ENCODE measurements around the gene PHYH. TPM values are rescaled to one million over a fixed set of nuclear protein-coding genes. Genes with fewer than 3 reads are reported as not detected.
"Not testable (repeated sequence)": the region's sequence is repeated elsewhere in the genome, so short reads cannot be mapped to it uniquely, and the experiment has no call there.

PHYH gene
- total and polyA plus RNA-seq, 2 donors (not counting 1 experiment from before 2014, with no cell fraction given), result 21.8 to 31.5 TPM

DNA sequence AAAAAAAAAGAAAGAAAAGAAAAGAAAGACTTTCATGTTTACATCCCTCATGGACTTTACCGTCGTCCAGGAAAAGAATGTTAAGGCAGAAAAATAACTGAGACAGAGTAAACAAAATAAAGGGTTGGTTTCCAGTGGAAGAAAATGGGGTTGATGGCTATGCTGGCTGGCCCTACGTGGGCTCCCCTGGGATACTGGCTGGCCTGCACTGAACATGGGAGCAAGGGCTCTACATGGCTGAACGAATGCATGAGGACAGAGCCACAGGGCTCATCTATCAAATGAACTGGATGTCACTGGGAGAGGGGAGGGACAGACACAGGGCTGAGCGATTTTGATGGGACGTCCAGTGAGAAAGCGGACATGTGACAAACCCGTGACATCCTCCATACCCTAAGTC, 63.2 kb downstream of the PHYH start:
- Histone ChIP-seq H4K20me1 (ENCODE audit: control insufficient read depth, extremely low read depth, insufficient read depth, low read length) (no peaks in the 10 kb centered on the region), H3K27ac (ENCODE audit: insufficient read depth, low read length) (no peak overlapping the region)
- TF ChIP-seq, protein P1, sequence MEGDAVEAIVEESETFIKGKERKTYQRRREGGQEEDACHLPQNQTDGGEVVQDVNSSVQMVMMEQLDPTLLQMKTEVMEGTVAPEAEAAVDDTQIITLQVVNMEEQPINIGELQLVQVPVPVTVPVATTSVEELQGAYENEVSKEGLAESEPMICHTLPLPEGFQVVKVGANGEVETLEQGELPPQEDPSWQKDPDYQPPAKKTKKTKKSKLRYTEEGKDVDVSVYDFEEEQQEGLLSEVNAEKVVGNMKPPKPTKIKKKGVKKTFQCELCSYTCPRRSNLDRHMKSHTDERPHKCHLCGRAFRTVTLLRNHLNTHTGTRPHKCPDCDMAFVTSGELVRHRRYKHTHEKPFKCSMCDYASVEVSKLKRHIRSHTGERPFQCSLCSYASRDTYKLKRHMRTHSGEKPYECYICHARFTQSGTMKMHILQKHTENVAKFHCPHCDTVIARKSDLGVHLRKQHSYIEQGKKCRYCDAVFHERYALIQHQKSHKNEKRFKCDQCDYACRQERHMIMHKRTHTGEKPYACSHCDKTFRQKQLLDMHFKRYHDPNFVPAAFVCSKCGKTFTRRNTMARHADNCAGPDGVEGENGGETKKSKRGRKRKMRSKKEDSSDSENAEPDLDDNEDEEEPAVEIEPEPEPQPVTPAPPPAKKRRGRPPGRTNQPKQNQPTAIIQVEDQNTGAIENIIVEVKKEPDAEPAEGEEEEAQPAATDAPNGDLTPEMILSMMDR (conservative IDR thresholded peaks at IDR 0.05 in 1 of 2, IDR thresholded peaks at IDR 0.05 in 1 of 2; ENCODE audit: low read depth in 1 of 2, low read length in 2 of 2), result no peak
- TF ChIP-seq EZH2 (IDR thresholded peaks at IDR 0.05; ENCODE audit: low read length, missing control alignments), result no peak

DNA sequence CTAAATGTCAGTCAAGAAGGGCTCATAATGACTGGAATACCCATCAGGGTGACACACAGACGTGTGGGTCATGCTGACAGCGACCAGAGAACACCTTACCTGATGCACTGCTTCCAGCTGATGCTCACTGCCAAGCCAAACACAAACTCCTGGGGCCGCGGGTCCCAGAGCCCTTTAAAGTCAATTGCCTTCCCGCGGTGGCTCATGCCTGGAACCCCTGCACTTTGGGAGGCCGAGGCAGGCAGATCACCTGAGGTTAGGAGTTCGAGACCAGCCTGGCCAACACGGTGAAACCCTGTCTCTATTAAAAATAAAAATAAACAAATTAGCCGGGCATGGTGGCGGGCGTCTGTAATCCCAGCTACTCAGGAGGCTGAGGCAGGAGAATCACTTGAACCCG, 65.1 kb downstream of the PHYH start:
- H3K9me3 ChIP-seq (ENCODE audit: control insufficient read depth, insufficient read depth, low read depth, low read length); H4K20me1 ChIP-seq (ENCODE audit: control insufficient read depth, extremely low read depth, insufficient read depth, low read length); H3K4me3 ChIP-seq (replicated peaks in 1 of 4; ENCODE audit: control extremely low read depth in 1 of 4, insufficient read depth in 1 of 4, low read depth in 3 of 4, low read length in 4 of 4); H3K27ac ChIP-seq (ENCODE audit: insufficient read depth, low read length); H3K79me2 ChIP-seq (ENCODE audit: control insufficient read depth, insufficient read depth, low read length); H2AFZ ChIP-seq (ENCODE audit: low read length); H3K36me3 ChIP-seq (ENCODE audit: control insufficient read depth, insufficient read depth, low read length); H3K9ac ChIP-seq (ENCODE audit: insufficient read depth, low read length); DNase-seq (ENCODE audit: low read depth in 2 of 2); H3K4me1 ChIP-seq (ENCODE audit: control insufficient read depth, extremely low read depth, insufficient read depth, low read length); H3K4me2 ChIP-seq (ENCODE audit: extremely low read depth, insufficient read depth, low read length); H3K27me3 ChIP-seq (ENCODE audit: control insufficient read depth, insufficient read depth, low read length): not testable (repeated sequence)

More for the DNA sequence above, 63.2 kb downstream of the PHYH start:
- Histone ChIP-seq H3K4me3 (replicated peaks in 1 of 4; ENCODE audit: control extremely low read depth in 1 of 4, insufficient read depth in 1 of 4, low read depth in 3 of 4, low read length in 4 of 4) (no peak overlapping the region), H3K9me3 (ENCODE audit: control insufficient read depth, insufficient read depth, low read depth, low read length) (no peaks in the 10 kb centered on the region), H2AFZ (ENCODE audit: low read length) (no peak overlapping the region), H3K36me3 (ENCODE audit: control insufficient read depth, insufficient read depth, low read length) (no peaks in the 10 kb centered on the region), H3K4me1 (ENCODE audit: control insufficient read depth, extremely low read depth, insufficient read depth, low read length) (no peaks in the 10 kb centered on the region), H3K27me3 (ENCODE audit: control insufficient read depth, insufficient read depth, low read length) (no peaks in the 10 kb centered on the region), H3K79me2 (ENCODE audit: control insufficient read depth, insufficient read depth, low read length) (no peaks in the 10 kb centered on the region), H3K9ac (ENCODE audit: insufficient read depth, low read length) (no peak overlapping the region), H3K4me2 (ENCODE audit: extremely low read depth, insufficient read depth, low read length) (no peak overlapping the region)
- DNase-seq (ENCODE audit: low read depth in 2 of 2), result no peak

DNA sequence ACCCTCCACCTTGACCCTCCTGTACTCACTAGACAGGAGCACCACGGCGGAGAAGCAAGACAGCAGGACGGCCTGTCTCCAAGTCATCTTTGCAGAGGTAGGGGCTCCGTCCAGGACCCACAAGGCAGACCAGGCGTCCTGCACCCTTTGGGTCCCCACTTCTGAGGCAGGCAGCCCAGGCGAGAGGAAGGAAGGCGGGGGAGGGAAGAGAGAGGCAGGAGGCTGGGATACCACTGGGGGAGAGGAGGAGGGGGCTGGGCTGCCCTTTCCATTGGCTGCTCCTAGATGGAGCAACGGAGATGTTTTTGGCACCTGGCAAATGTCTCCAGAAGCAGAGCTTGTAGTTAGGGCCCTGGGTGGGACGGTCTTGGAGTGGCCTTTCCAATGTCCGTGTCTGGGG, 65.7 kb downstream of the PHYH start, which contains the start of gene UCMA:
Gene UCMA (minus strand): TSS at position 203 of the 400 bp plus-strand sequence. CDS start 116 bp downstream, at position 87.
- H3K9me3 ChIP-seq (ENCODE audit: control insufficient read depth, insufficient read depth, low read depth, low read length), result no peaks in the 10 kb centered on the region
- no peak within 1 kb of the TSS for H3K4me3 ChIP-seq (replicated peaks in 1 of 4; ENCODE audit: control extremely low read depth in 1 of 4, insufficient read depth in 1 of 4, low read depth in 3 of 4, low read length in 4 of 4)
- no peaks in the 10 kb centered on the region for H3K79me2 ChIP-seq (ENCODE audit: control insufficient read depth, insufficient read depth, low read length)
- no peak within 1 kb of the TSS for H3K4me2 ChIP-seq (ENCODE audit: extremely low read depth, insufficient read depth, low read length)
- H3K27me3 ChIP-seq (ENCODE audit: control insufficient read depth, insufficient read depth, low read length), result no peaks in the 10 kb centered on the region
- no peak for TF ChIP-seq EZH2 (IDR thresholded peaks at IDR 0.05; ENCODE audit: low read length, missing control alignments)
- TF ChIP-seq, protein P1 (conservative IDR thresholded peaks at IDR 0.05 in 1 of 2, IDR thresholded peaks at IDR 0.05 in 1 of 2; ENCODE audit: low read depth in 1 of 2, low read length in 2 of 2), result no peak
- no peaks in the 10 kb centered on the region for H4K20me1 ChIP-seq (ENCODE audit: control insufficient read depth, extremely low read depth, insufficient read depth, low read length)
- H3K4me1 ChIP-seq (ENCODE audit: control insufficient read depth, extremely low read depth, insufficient read depth, low read length), result no peaks in the 10 kb centered on the region
- no peak within 1 kb of the TSS for H2AFZ ChIP-seq (ENCODE audit: low read length)
- H3K36me3 ChIP-seq (ENCODE audit: control insufficient read depth, insufficient read depth, low read length), result no peaks in the 10 kb centered on the region
- DNase-seq (ENCODE audit: low read depth in 2 of 2), result no peak
- no peak within 1 kb of the TSS for H3K27ac ChIP-seq (ENCODE audit: insufficient read depth, low read length)
- H3K9ac ChIP-seq (ENCODE audit: insufficient read depth, low read length), result no peak within 1 kb of the TSS
